Stimulated activated naive CD4-positive, alpha-beta T cell treated with Interleukin-2 at 50 U/mL for 16 hours (primary cell): Measurements from ENCODE around the gene SYNPO.

Experiments
- DNase-seq: peaks from one replicate; lab custom pipeline; 2025; lab: John Stamatoyannopoulos, UW

Gene SYNPO

GRCh38 chr5:150656191-150657132 is 16.0 kb downstream of the SYNPO start:
- peak; percentile 57 for DNase-seq

- DNase-seq: no peak
These were observed 17.7 kb downstream of the SYNPO start for GRCh38 chr5:150658121-150658520.

- DNase-seq: no peak
These were observed 18.3 kb downstream of the SYNPO start for GRCh38 chr5:150658699-150659265.

- no peak for DNase-seq
These were observed 19.1 kb downstream of the SYNPO start for GRCh38 chr5:150659360-150660107.

- DNase-seq: no peak
These were observed 19.8 kb downstream of the SYNPO start for GRCh38 chr5:150660108-150660831.

- no peak for DNase-seq
These were observed 20.6 kb downstream of the SYNPO start, which contains the start of gene MYOZ3 for GRCh38 chr5:150661086-150661485. Gene MYOZ3, plus strand, starts transcription at chr5:150661251. Its CDS starts 1,691 bp downstream, at chr5:150662942.

- DNase-seq: no peak
These were observed 21.5 kb downstream of the SYNPO start for GRCh38 chr5:150661821-150662596.

- DNase-seq: no peak
These were observed 22.5 kb downstream of the SYNPO start for GRCh38 chr5:150662731-150663516.

GRCh38 chr5:150663936-150664335 is 23.5 kb downstream of the SYNPO start:
- DNase-seq: no peak

GRCh38 chr5:150665044-150665443 is 24.6 kb downstream of the SYNPO start:
- no peak for DNase-seq

- DNase-seq: no peak
These were observed 30.0 kb downstream of the SYNPO start for GRCh38 chr5:150670275-150670947.

GRCh38 chr5:150670948-150671310 is 30.5 kb downstream of the SYNPO start:
- DNase-seq: no peak

GRCh38 chr5:150671509-150672236 is 31.2 kb downstream of the SYNPO start:
- DNase-seq: peak; percentile 19

- DNase-seq: peak; percentile 11
These were observed 31.9 kb downstream of the SYNPO start for GRCh38 chr5:150672237-150672883.

GRCh38 chr5:150672884-150673275 is 32.4 kb downstream of the SYNPO start:
- DNase-seq: no peak

- no peak for DNase-seq
These were observed 33.9 kb downstream of the SYNPO start for GRCh38 chr5:150674341-150674821.

- DNase-seq: no peak
These were observed 34.6 kb downstream of the SYNPO start for GRCh38 chr5:150675069-150675468.

GRCh38 chr5:150676578-150676977 is 36.1 kb downstream of the SYNPO start:
- no peak for DNase-seq
